Natural killer cell treated with Interleukin-12 subunit alpha and Interleukin-12 subunit beta and Interleukin-15 and Interleukin-18, amount 100 ng/mL, for 72 hours (primary cell): ENCODE results near the gene LRRTM3. TPM values are rescaled to one million over a fixed set of nuclear protein-coding genes. Genes with fewer than 3 reads are reported as not detected.

ENCODE experiments used
- ATAC-seq, 2 donors: fragments of 150-1000 bp; cut with Tn5 transposase in 1 of 2; sonication (Bioruptor Pico), chemical (Tn5 transposase) in 1 of 2; 2 replicates each; pipeline ENCODE4 v1.10.0; 2021
- DNase-seq: peaks from one replicate; pipeline ENCODE4 v3.0.0; 2022; ENCODE audit warnings: low spot score
- H3K27ac Mint-ChIP-seq, 2 donors: 1 replicate in 1 of 2; 2 replicates in 1 of 2; pipeline ENCODE4 v1.8.0; 2022; ENCODE audit warnings: mixed read lengths in 2 of 2, mild to moderate bottlenecking in 1 of 2, moderate library complexity in 1 of 2
- H3K27me3 Mint-ChIP-seq, 2 donors: 1 replicate in 1 of 2; 2 replicates in 1 of 2; pipeline ENCODE4 v1.8.0; 2022; ENCODE audit warnings: mixed read lengths in 2 of 2
- H3K36me3 Mint-ChIP-seq: one replicate; pipeline ENCODE4 v1.8.0; 2022; ENCODE audit warnings: mixed read lengths
- H3K4me1 Mint-ChIP-seq, 2 donors: 1 replicate in 1 of 2; 2 replicates in 1 of 2; pipeline ENCODE4 v1.8.0; 2022; ENCODE audit warnings: low read depth in 2 of 2, mixed read lengths in 2 of 2, mild to moderate bottlenecking in 1 of 2
- H3K4me3 Mint-ChIP-seq: one replicate; pipeline ENCODE4 v1.8.0; 2022; ENCODE audit warnings: mixed read lengths
- H3K9me3 Mint-ChIP-seq: 2 replicates; pipeline ENCODE4 v1.8.0; 2022; ENCODE audit warnings: mixed read lengths
- total RNA-seq, 2 donors: library from RNA; stranded (reverse); gene quantifications; one replicate each; pipeline ENCODE4 v1.2.3, GENCODE V29; 2022

LRRTM3 gene
- total RNA-seq, 2 donors from 2014 or later = not detected

GRCh38 chr10:66925373-66925772 lies 463 bp upstream of the LRRTM3 start:
- no peaks in the 10 kb centered on the region for H3K4me1 Mint-ChIP-seq
- H3K27me3 Mint-ChIP-seq = peaks cover 8 to 10% of the 10 kb centered on the region in 2 donors
- H3K36me3 Mint-ChIP-seq = no peaks in the 10 kb centered on the region
- peaks cover 4% of the 10 kb centered on the region for H3K9me3 Mint-ChIP-seq
- no peak for DNase-seq
- no peak overlapping the region for H3K4me3 Mint-ChIP-seq
- no peak overlapping the region for H3K27ac Mint-ChIP-seq
- ATAC-seq = no peak

- DNase-seq (no peak), ATAC-seq (no peak)
- H3K4me3 Mint-ChIP-seq = no peak overlapping the region
- H3K9me3 Mint-ChIP-seq = no peaks in the 10 kb centered on the region
- no peaks in the 10 kb centered on the region for H3K4me1 Mint-ChIP-seq
- no peaks in the 10 kb centered on the region for H3K36me3 Mint-ChIP-seq
- H3K27ac Mint-ChIP-seq = no peak overlapping the region
- H3K27me3 Mint-ChIP-seq = peaks cover 8 to 10% of the 10 kb centered on the region in 2 donors
Measured at GRCh38 chr10:66926841-66927240, 1.0 kb downstream of the LRRTM3 start.

GRCh38 chr10:66927251-66927935 lies 1.6 kb downstream of the LRRTM3 start:
- H3K4me1 Mint-ChIP-seq = no peaks in the 10 kb centered on the region
- no peak overlapping the region for H3K4me3 Mint-ChIP-seq
- H3K9me3 Mint-ChIP-seq = no peaks in the 10 kb centered on the region
- ATAC-seq = no peak
- no peak overlapping the region for H3K27ac Mint-ChIP-seq
- H3K36me3 Mint-ChIP-seq = no peaks in the 10 kb centered on the region
- H3K27me3 Mint-ChIP-seq = peaks cover 8 to 10% of the 10 kb centered on the region in 2 donors
- DNase-seq = no peak

GRCh38 chr10:66927971-66928770 lies 2.3 kb downstream of the LRRTM3 start:
- Mint-ChIP-seq H3K4me1 (no peaks in the 10 kb centered on the region), H3K4me3 (no peak overlapping the region), H3K27ac (no peak overlapping the region), H3K9me3 (no peaks in the 10 kb centered on the region), H3K36me3 (no peaks in the 10 kb centered on the region), H3K27me3 (peaks cover 8 to 10% of the 10 kb centered on the region in 2 donors)
- DNase-seq (no peak), ATAC-seq (no peak)

GRCh38 chr10:66928776-66929175 lies 2.9 kb downstream of the LRRTM3 start:
- no peaks in the 10 kb centered on the region for H3K36me3 Mint-ChIP-seq
- DNase-seq (no peak), ATAC-seq (no peak)
- no peaks in the 10 kb centered on the region for H3K9me3 Mint-ChIP-seq
- H3K27ac Mint-ChIP-seq = no peak overlapping the region
- H3K4me3 Mint-ChIP-seq = no peak overlapping the region
- H3K4me1 Mint-ChIP-seq = no peaks in the 10 kb centered on the region
- peaks cover 8 to 10% of the 10 kb centered on the region in 2 donors for H3K27me3 Mint-ChIP-seq

- H3K4me3 Mint-ChIP-seq = no peak overlapping the region
- no peak for ATAC-seq
- no peak overlapping the region for H3K27ac Mint-ChIP-seq
- no peaks in the 10 kb centered on the region for H3K36me3 Mint-ChIP-seq
- H3K4me1 Mint-ChIP-seq = no peaks in the 10 kb centered on the region
- H3K27me3 Mint-ChIP-seq = peaks cover 8 to 10% of the 10 kb centered on the region in 2 donors
- H3K9me3 Mint-ChIP-seq = no peaks in the 10 kb centered on the region
- no peak for DNase-seq
Measured at GRCh38 chr10:66929375-66929774, 3.5 kb downstream of the LRRTM3 start.

- DNase-seq (no peak), ATAC-seq (no peak)
- Mint-ChIP-seq H3K36me3 (no peaks in the 10 kb centered on the region), H3K4me3 (no peak overlapping the region), H3K4me1 (no peaks in the 10 kb centered on the region), H3K27ac (no peak overlapping the region), H3K27me3 (peaks cover 8 to 10% of the 10 kb centered on the region in 2 donors), H3K9me3 (no peaks in the 10 kb centered on the region)
Measured at GRCh38 chr10:66931340-66931948, 5.6 kb downstream of the LRRTM3 start.

- no peaks in the 10 kb centered on the region for H3K4me1 Mint-ChIP-seq
- no peak overlapping the region for H3K4me3 Mint-ChIP-seq
- ATAC-seq = no peak
- peaks cover 8 to 10% of the 10 kb centered on the region in 2 donors for H3K27me3 Mint-ChIP-seq
- DNase-seq = no peak
- no peaks in the 10 kb centered on the region for H3K36me3 Mint-ChIP-seq
- H3K27ac Mint-ChIP-seq = no peak overlapping the region
- no peaks in the 10 kb centered on the region for H3K9me3 Mint-ChIP-seq
Measured at GRCh38 chr10:66931949-66932343, 6.1 kb downstream of the LRRTM3 start.

GRCh38 chr10:66934711-66935110 lies 8.9 kb downstream of the LRRTM3 start:
- H3K9me3 Mint-ChIP-seq = no peaks in the 10 kb centered on the region
- H3K4me3 Mint-ChIP-seq = no peak overlapping the region
- H3K27ac Mint-ChIP-seq = no peak overlapping the region
- no peaks in the 10 kb centered on the region for H3K36me3 Mint-ChIP-seq
- ATAC-seq (no peak), DNase-seq (no peak)
- H3K4me1 Mint-ChIP-seq = no peaks in the 10 kb centered on the region
- H3K27me3 Mint-ChIP-seq = no peaks in the 10 kb centered on the region

GRCh38 chr10:66940965-66941364 lies 15.1 kb downstream of the LRRTM3 start:
- ATAC-seq (no peak), DNase-seq (no peak)
- Mint-ChIP-seq H3K9me3 (peaks cover 6% of the 10 kb centered on the region), H3K4me1 (no peaks in the 10 kb centered on the region), H3K36me3 (no peaks in the 10 kb centered on the region), H3K27ac (no peak overlapping the region), H3K4me3 (no peak overlapping the region), H3K27me3 (no peaks in the 10 kb centered on the region)

GRCh38 chr10:66941491-66941890 lies 15.7 kb downstream of the LRRTM3 start:
- Mint-ChIP-seq H3K27ac (no peak overlapping the region), H3K4me3 (no peak overlapping the region), H3K9me3 (peaks cover 6% of the 10 kb centered on the region), H3K36me3 (no peaks in the 10 kb centered on the region), H3K4me1 (no peaks in the 10 kb centered on the region), H3K27me3 (no peaks in the 10 kb centered on the region)
- ATAC-seq (no peak), DNase-seq (no peak)

GRCh38 chr10:66942407-66942806 lies 16.6 kb downstream of the LRRTM3 start:
- Mint-ChIP-seq H3K4me1 (no peaks in the 10 kb centered on the region), H3K27me3 (no peaks in the 10 kb centered on the region), H3K9me3 (peaks cover 6% of the 10 kb centered on the region), H3K4me3 (no peak overlapping the region), H3K27ac (no peak overlapping the region), H3K36me3 (no peaks in the 10 kb centered on the region)
- ATAC-seq (no peak), DNase-seq (no peak)

- Mint-ChIP-seq H3K36me3 (no peaks in the 10 kb centered on the region), H3K9me3 (peaks cover 10% of the 10 kb centered on the region), H3K4me1 (no peaks in the 10 kb centered on the region), H3K27ac (no peak overlapping the region), H3K4me3 (no peak overlapping the region), H3K27me3 (no peaks in the 10 kb centered on the region)
- ATAC-seq (no peak), DNase-seq (no peak)
Measured at GRCh38 chr10:66943590-66943989, 17.8 kb downstream of the LRRTM3 start.

GRCh38 chr10:66951896-66952295 lies 26.1 kb downstream of the LRRTM3 start:
- ATAC-seq (no peak), DNase-seq (no peak)
- Mint-ChIP-seq H3K9me3 (peaks cover 4% of the 10 kb centered on the region), H3K36me3 (no peaks in the 10 kb centered on the region), H3K27me3 (no peaks in the 10 kb centered on the region), H3K27ac (no peak overlapping the region), H3K4me3 (no peak overlapping the region), H3K4me1 (no peaks in the 10 kb centered on the region)
